ENCODE measurements around the gene KLHDC8B. TPM values are rescaled to one million over a fixed set of nuclear protein-coding genes. Genes with fewer than 3 reads are reported as not detected.

The KLHDC8B gene
- total RNA-seq, 1 donor from 2014 or later = 16.5 TPM

- H3K4me3 ChIP-seq (ENCODE audit: low read depth, low read length) = no peak overlapping the region
- no peak for TF ChIP-seq CTCF (conservative IDR thresholded peaks at IDR 0.05; ENCODE audit: low read depth, low read length)
- no peak for DNase-seq (ENCODE audit: low read depth)
These were observed 1.9 kb downstream of the KLHDC8B start for GRCh38 chr3:49173116-49173791.

- TF ChIP-seq CTCF (conservative IDR thresholded peaks at IDR 0.05; ENCODE audit: low read depth, low read length) = no peak
- no peak overlapping the region for H3K4me3 ChIP-seq (ENCODE audit: low read depth, low read length)
- DNase-seq (ENCODE audit: low read depth) = no peak
These were observed 2.4 kb downstream of the KLHDC8B start for GRCh38 chr3:49173792-49174170.

- H3K4me3 ChIP-seq (ENCODE audit: low read depth, low read length) = no peak overlapping the region
- DNase-seq (ENCODE audit: low read depth) = no peak
- TF ChIP-seq CTCF (conservative IDR thresholded peaks at IDR 0.05; ENCODE audit: low read depth, low read length) = no peak
These were observed 3.1 kb downstream of the KLHDC8B start for GRCh38 chr3:49174397-49174985.

GRCh38 chr3:49175530-49175929 is 4.1 kb downstream of the KLHDC8B start:
- no peak overlapping the region for H3K4me3 ChIP-seq (ENCODE audit: low read depth, low read length)
- TF ChIP-seq CTCF (conservative IDR thresholded peaks at IDR 0.05; ENCODE audit: low read depth, low read length) = no peak
- no peak for DNase-seq (ENCODE audit: low read depth)

GRCh38 chr3:49177073-49177472 is 5.7 kb downstream of the KLHDC8B start:
- no peak for TF ChIP-seq CTCF (conservative IDR thresholded peaks at IDR 0.05; ENCODE audit: low read depth, low read length)
- H3K4me3 ChIP-seq (ENCODE audit: low read depth, low read length) = no peak overlapping the region
- DNase-seq (ENCODE audit: low read depth) = no peak

- TF ChIP-seq CTCF (conservative IDR thresholded peaks at IDR 0.05; ENCODE audit: low read depth, low read length) = no peak
- no peak overlapping the region for H3K4me3 ChIP-seq (ENCODE audit: low read depth, low read length)
- no peak for DNase-seq (ENCODE audit: low read depth)
These were observed 8.7 kb downstream of the KLHDC8B start for GRCh38 chr3:49180116-49180515.

- DNase-seq (ENCODE audit: low read depth) = no peak
- H3K4me3 ChIP-seq (ENCODE audit: low read depth, low read length) = no peak overlapping the region
- TF ChIP-seq CTCF (conservative IDR thresholded peaks at IDR 0.05; ENCODE audit: low read depth, low read length) = no peak
These were observed 10.0 kb downstream of the KLHDC8B start for GRCh38 chr3:49181351-49181750.
